ENCODE data around the gene FAM50B. TPM values are rescaled to one million over a fixed set of nuclear protein-coding genes. Genes with fewer than 3 reads are reported as not detected.

FAM50B gene
- total and polyA plus RNA-seq, 2 donors (not counting 1 experiment from before 2014, with no cell fraction given): 4.2 to 9.8 TPM

DNA sequence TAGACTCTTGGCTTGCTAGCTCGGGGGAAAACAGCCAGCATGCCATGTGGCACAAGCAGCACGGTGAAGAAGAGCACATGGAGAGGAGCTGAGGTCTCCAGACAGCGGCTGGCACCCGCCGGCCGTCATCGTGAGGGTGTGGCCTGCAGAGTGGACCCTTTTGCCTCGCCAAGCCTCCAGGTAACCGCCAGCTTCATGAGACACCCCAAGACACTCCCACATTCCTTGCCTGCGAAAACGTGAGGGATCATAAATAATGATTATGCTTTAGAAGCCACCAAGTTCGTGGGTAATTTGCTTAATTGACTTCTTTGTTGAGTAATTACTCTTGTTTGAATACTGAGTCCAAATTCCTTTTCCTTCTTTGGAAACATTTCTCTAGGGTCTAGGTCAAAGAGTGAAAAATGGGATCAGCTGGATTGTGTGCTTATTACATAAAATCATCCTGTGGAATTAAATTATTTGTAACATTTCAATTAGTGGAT, 23.2 kb downstream of the FAM50B start:
- TF ChIP-seq, protein P1, sequence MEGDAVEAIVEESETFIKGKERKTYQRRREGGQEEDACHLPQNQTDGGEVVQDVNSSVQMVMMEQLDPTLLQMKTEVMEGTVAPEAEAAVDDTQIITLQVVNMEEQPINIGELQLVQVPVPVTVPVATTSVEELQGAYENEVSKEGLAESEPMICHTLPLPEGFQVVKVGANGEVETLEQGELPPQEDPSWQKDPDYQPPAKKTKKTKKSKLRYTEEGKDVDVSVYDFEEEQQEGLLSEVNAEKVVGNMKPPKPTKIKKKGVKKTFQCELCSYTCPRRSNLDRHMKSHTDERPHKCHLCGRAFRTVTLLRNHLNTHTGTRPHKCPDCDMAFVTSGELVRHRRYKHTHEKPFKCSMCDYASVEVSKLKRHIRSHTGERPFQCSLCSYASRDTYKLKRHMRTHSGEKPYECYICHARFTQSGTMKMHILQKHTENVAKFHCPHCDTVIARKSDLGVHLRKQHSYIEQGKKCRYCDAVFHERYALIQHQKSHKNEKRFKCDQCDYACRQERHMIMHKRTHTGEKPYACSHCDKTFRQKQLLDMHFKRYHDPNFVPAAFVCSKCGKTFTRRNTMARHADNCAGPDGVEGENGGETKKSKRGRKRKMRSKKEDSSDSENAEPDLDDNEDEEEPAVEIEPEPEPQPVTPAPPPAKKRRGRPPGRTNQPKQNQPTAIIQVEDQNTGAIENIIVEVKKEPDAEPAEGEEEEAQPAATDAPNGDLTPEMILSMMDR (IDR thresholded peaks at IDR 0.05): no peak
- no peak for TF ChIP-seq EZH2 (IDR thresholded peaks at IDR 0.05; ENCODE audit: borderline replicate concordance, insufficient read depth, low read depth, low read length, poor library complexity, severe bottlenecking)
- Histone ChIP-seq H3K27me3 (replicated peaks in 1 of 4; ENCODE audit: control extremely low read depth in 1 of 4, control insufficient read depth in 3 of 4, insufficient read depth in 4 of 4, low read length in 3 of 4) (no peaks in the 10 kb centered on the region), H2AFZ (ENCODE audit: insufficient read depth, low read depth, low read length, poor library complexity, severe bottlenecking) (no peak overlapping the region), H3K36me3 (replicated peaks in 1 of 2; ENCODE audit: control extremely low read depth in 1 of 2, control insufficient read depth in 1 of 2, extremely low read depth in 1 of 2, insufficient read depth in 2 of 2, low read length in 1 of 2) (no peaks in the 10 kb centered on the region), H3K9me3 (ENCODE audit: control extremely low read depth in 1 of 3, control insufficient read depth in 2 of 3, insufficient read depth in 1 of 3, low read length in 2 of 3) (no peaks in the 10 kb centered on the region), H4K20me1 (ENCODE audit: control insufficient read depth, insufficient read depth, low read length, poor library complexity, severe bottlenecking) (no peaks in the 10 kb centered on the region), H3K4me3 (ENCODE audit: control extremely low read depth in 1 of 5, extremely low read depth in 1 of 5, insufficient read depth in 1 of 5, low read depth in 2 of 5, low read length in 4 of 5) (no peak overlapping the region), H3K79me2 (ENCODE audit: control insufficient read depth, insufficient read depth, low read length) (no peaks in the 10 kb centered on the region), H3K9ac (ENCODE audit: low read length) (no peak overlapping the region), H3K4me1 (ENCODE audit: control insufficient read depth in 2 of 2, insufficient read depth in 2 of 2, low read length in 2 of 2) (no peaks in the 10 kb centered on the region), H3K27ac (ENCODE audit: low read length in 2 of 2) (no peak overlapping the region), H3K4me2 (replicated peaks; ENCODE audit: low read depth, low read length, poor library complexity, severe bottlenecking) (no peak overlapping the region)
- Mint-ChIP-seq H3K4me3 (no peak overlapping the region), H3K4me1 (no peaks in the 10 kb centered on the region), H3K27me3 (peaks cover 25% of the 10 kb centered on the region), H3K27ac (no peak overlapping the region), H3K9me3 (ENCODE audit: insufficient read depth) (no peaks in the 10 kb centered on the region)
- WGBS (ENCODE audit: insufficient coverage): 84% methylated on average over 7 of the region's 12 CpGs
- CTCF ChIA-PET: no interaction called here
- POLR2A ChIA-PET: no interaction called here
- DNase-seq (no peak), ATAC-seq (ENCODE audit: low read depth) (no peak)
- intact Hi-C loops (cut with micrococcal nuclease): no loop called here

DNA sequence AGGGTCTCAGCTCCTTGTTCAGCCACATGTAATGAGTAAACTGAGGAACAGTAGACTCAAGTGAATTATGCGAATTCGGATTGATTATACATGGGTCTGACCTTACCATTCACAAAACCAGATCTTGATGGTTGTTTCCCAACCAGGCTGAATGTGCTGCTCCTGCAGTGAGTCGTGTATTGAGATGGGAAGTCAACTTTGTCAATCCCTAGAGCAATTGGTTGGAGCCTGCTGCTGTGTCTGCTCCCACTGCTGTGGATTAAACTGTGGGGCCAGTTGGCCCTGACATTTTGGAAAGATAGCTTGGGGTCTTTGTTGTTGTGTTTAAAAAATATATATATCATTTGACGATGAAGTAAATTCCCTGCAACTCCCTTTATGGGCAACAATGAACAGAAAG, 23.9 kb downstream of the FAM50B start:
- CTCF ChIA-PET: no interaction called here
- no peak for ATAC-seq (ENCODE audit: low read depth)
- 100% methylated on average over 1 of the region's 4 CpGs for WGBS (ENCODE audit: insufficient coverage)

More for the DNA sequence above, 23.9 kb downstream of the FAM50B start:
- H3K4me3 Mint-ChIP-seq: no peak overlapping the region
- intact Hi-C loops (cut with micrococcal nuclease): no loop called here
- POLR2A ChIA-PET: no interaction called here
- Histone ChIP-seq H3K4me2 (replicated peaks; ENCODE audit: low read depth, low read length, poor library complexity, severe bottlenecking) (no peak overlapping the region), H3K79me2 (ENCODE audit: control insufficient read depth, insufficient read depth, low read length) (no peaks in the 10 kb centered on the region), H3K36me3 (replicated peaks in 1 of 2; ENCODE audit: control extremely low read depth in 1 of 2, control insufficient read depth in 1 of 2, extremely low read depth in 1 of 2, insufficient read depth in 2 of 2, low read length in 1 of 2) (no peaks in the 10 kb centered on the region), H2AFZ (ENCODE audit: insufficient read depth, low read depth, low read length, poor library complexity, severe bottlenecking) (no peak overlapping the region), H3K9ac (ENCODE audit: low read length) (no peak overlapping the region), H4K20me1 (ENCODE audit: control insufficient read depth, insufficient read depth, low read length, poor library complexity, severe bottlenecking) (no peaks in the 10 kb centered on the region), H3K4me3 (ENCODE audit: control extremely low read depth in 1 of 5, extremely low read depth in 1 of 5, insufficient read depth in 1 of 5, low read depth in 2 of 5, low read length in 4 of 5) (no peak overlapping the region), H3K9me3 (ENCODE audit: control extremely low read depth in 1 of 3, control insufficient read depth in 2 of 3, insufficient read depth in 1 of 3, low read length in 2 of 3) (no peaks in the 10 kb centered on the region), H3K4me1 (ENCODE audit: control insufficient read depth in 2 of 2, insufficient read depth in 2 of 2, low read length in 2 of 2) (no peaks in the 10 kb centered on the region), H3K27me3 (replicated peaks in 1 of 4; ENCODE audit: control extremely low read depth in 1 of 4, control insufficient read depth in 3 of 4, insufficient read depth in 4 of 4, low read length in 3 of 4) (no peaks in the 10 kb centered on the region), H3K27ac (ENCODE audit: low read length in 2 of 2) (no peak overlapping the region)
- DNase-seq: no peak
- H3K4me1 Mint-ChIP-seq: no peaks in the 10 kb centered on the region
- TF ChIP-seq, protein P1 (IDR thresholded peaks at IDR 0.05): no peak
- TF ChIP-seq EZH2 (IDR thresholded peaks at IDR 0.05; ENCODE audit: borderline replicate concordance, insufficient read depth, low read depth, low read length, poor library complexity, severe bottlenecking): no peak
- H3K9me3 Mint-ChIP-seq (ENCODE audit: insufficient read depth): no peaks in the 10 kb centered on the region
- no peak overlapping the region for H3K27ac Mint-ChIP-seq
- H3K27me3 Mint-ChIP-seq: peaks cover 25% of the 10 kb centered on the region

All from B cell (primary cell).